Measurements from ENCODE around the gene NFASC. TPM values are rescaled to one million over a fixed set of nuclear protein-coding genes. Genes with fewer than 3 reads are reported as not detected.

The NFASC gene
- total RNA-seq, 4 donors from 2014 or later, result 6.3 to 15.1 (median 11.7) TPM

DNA sequence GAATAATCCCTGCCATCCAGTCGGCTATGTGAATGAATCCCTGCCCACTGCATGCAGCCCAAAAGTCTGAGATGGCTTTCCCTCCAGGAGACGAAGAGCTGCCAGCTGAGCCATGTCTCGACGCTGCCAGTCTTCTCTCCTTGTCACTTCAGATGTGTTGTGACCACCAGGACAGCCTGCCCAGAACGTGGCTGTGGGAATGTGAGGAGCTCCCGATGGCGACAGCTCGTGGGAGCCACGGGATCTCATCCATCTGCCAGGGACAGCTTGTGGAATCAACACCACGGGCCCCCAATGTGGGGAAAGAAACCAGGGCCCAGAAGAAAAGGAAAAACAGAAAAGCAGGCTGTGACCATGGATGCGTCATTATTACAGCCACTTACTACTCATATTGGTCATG, 67.2 kb downstream of the NFASC start:
- no peak for DNase-seq
- Histone ChIP-seq H3K4me1 (peaks cover 0 to 4% (median 0%) of the 10 kb centered on the region in 3 donors), H3K36me3 (no peaks in the 10 kb centered on the region), H3K27me3 (no peaks in the 10 kb centered on the region), H3K4me3 (no peak overlapping the region), H3K9me3 (no peaks in the 10 kb centered on the region), H3K27ac (no peak overlapping the region)
- TF ChIP-seq, protein P1, sequence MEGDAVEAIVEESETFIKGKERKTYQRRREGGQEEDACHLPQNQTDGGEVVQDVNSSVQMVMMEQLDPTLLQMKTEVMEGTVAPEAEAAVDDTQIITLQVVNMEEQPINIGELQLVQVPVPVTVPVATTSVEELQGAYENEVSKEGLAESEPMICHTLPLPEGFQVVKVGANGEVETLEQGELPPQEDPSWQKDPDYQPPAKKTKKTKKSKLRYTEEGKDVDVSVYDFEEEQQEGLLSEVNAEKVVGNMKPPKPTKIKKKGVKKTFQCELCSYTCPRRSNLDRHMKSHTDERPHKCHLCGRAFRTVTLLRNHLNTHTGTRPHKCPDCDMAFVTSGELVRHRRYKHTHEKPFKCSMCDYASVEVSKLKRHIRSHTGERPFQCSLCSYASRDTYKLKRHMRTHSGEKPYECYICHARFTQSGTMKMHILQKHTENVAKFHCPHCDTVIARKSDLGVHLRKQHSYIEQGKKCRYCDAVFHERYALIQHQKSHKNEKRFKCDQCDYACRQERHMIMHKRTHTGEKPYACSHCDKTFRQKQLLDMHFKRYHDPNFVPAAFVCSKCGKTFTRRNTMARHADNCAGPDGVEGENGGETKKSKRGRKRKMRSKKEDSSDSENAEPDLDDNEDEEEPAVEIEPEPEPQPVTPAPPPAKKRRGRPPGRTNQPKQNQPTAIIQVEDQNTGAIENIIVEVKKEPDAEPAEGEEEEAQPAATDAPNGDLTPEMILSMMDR (IDR thresholded peaks at IDR 0.05), result no peak
- no peak for TF ChIP-seq POLR2A (IDR thresholded peaks at IDR 0.05)
- 70 to 82% methylated on average over 7 to 11 of the region's 11 CpGs for WGBS, 2 donors
- intact Hi-C loops (cut with DNase I), result no loop called here

DNA sequence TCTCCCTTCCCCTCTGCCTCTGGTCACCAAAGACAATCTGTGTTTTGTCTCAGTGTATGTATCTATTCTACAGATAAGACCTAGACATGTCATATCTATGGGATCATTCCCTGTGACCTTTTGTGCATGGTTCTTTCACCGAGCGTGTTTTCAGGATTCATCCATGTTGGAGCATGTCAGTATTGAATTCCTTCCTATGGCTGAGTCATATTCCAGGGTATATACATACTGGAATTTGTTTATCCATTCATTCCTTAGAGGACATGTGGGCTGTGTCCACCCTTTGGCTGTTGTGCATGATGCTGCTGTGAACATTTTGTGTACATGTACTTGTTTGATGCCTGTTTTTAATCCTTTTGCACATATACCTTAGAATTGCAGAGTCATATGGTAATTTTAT, 69.9 kb downstream of the NFASC start:
- DNase-seq, result no peak
- no peak overlapping the region for H3K4me3 ChIP-seq
- no peak overlapping the region for H3K27ac ChIP-seq
- peaks cover 0 to 4% (median 0%) of the 10 kb centered on the region in 3 donors for H3K4me1 ChIP-seq
- no peaks in the 10 kb centered on the region for H3K9me3 ChIP-seq
- 39 to 45% methylated on average over 2 of the region's 2 CpGs for WGBS, 2 donors
- H3K27me3 ChIP-seq, result no peaks in the 10 kb centered on the region
- intact Hi-C loops (cut with DNase I), result loop anchor here (5.0 kb wide), 1 partner anchor 133 kb away; no protein-coding TSS in a partner anchor
- H3K36me3 ChIP-seq, result no peaks in the 10 kb centered on the region
- TF ChIP-seq, protein P1 (IDR thresholded peaks at IDR 0.05), result no peak
- no peak for TF ChIP-seq POLR2A (IDR thresholded peaks at IDR 0.05)

DNA sequence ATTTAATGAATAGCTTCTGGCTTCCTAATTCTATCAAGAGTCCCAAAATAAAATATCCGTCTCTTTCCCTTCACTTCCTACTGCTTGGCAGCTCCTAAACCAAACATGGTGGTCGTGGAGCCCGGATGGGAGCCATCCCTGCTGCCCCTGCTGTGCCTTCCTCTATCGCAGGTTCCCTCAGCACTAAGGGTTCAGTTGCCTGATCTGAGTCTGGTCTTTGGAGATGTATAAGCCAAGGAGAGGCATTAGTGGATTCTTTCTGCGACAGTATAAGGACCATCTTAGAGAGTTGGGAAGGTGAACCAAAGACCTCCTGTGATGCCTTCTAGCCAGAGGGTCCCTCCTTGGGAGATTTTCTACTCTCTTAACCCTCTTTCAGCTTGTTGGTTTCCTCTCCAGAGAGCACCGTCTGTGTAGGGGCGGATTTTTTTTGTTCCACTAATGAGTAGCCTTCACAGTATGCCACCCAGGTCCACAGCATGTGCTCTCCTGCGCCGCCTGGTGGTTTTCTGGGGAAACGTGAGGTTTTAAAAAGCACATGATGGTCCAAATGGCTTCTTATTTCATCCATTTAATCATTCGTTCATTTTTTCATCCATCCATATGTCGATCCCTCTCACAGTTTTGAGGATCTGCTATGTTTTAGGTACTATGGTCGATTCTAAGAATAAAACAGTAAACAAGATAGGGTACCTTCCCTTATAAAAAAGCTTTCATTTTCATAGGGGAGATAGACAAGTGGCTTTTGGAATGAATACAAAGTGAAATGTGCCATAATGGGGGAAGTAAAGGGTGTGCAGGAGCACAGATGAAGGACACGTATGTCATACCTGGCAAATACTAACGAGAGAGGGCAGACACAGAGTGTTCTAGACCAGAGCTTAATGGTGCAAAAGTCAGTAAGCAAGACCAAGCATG, 71.0 kb downstream of the NFASC start:
- intact Hi-C loops (cut with DNase I), result loop anchor here (5.0 kb wide), 1 partner anchor 134 kb away; no protein-coding TSS in a partner anchor
- peaks cover 0 to 4% (median 0%) of the 10 kb centered on the region in 3 donors for H3K4me1 ChIP-seq
- DNase-seq, result no peak
- H3K9me3 ChIP-seq, result no peaks in the 10 kb centered on the region
- TF ChIP-seq POLR2A (IDR thresholded peaks at IDR 0.05), result no peak
- TF ChIP-seq, protein P1 (IDR thresholded peaks at IDR 0.05), result peak; percentile 48 to 92 (median 88)
- WGBS, 2 donors, result 33 to 34% methylated on average over 15 of the region's 15 CpGs
- no peaks in the 10 kb centered on the region for H3K27me3 ChIP-seq
- no peak overlapping the region for H3K27ac ChIP-seq
- H3K36me3 ChIP-seq, result peaks cover 0 to 9% (median 0%) of the 10 kb centered on the region in 3 donors
- no peak overlapping the region for H3K4me3 ChIP-seq

DNA sequence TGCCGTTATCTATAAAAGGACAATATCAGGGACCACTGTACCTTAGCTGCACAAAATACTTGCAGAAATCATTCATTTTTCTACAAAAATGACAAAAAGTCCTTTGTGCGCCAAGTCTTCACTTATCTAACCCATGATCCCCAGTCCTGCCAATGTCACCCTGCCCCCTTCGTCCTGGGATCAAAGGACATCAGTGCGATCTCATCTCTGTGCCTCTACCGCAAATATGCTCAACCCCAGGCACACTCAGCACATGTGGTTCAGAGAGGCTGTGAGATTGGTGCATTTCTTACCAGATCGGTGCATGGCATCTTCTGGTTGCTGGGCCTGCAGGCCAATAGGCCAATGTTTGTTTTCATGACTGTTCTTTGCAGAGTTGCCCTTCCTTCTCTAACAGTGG, 72.8 kb downstream of the NFASC start:
- TF ChIP-seq, protein P1 (IDR thresholded peaks at IDR 0.05), result no peak
- no peak for TF ChIP-seq POLR2A (IDR thresholded peaks at IDR 0.05)
- intact Hi-C loops (cut with DNase I), result loop anchor here (5.0 kb wide), 1 partner anchor 136 kb away; no protein-coding TSS in a partner anchor
- Histone ChIP-seq H3K36me3 (peaks cover 0 to 14% (median 0%) of the 10 kb centered on the region in 3 donors), H3K27me3 (no peaks in the 10 kb centered on the region), H3K4me3 (no peak overlapping the region), H3K4me1 (peaks cover 0 to 4% (median 0%) of the 10 kb centered on the region in 3 donors), H3K9me3 (no peaks in the 10 kb centered on the region), H3K27ac (no peak overlapping the region)
- no peak for DNase-seq
- WGBS, 2 donors, result 73 to 84% methylated on average over 5 to 6 of the region's 6 CpGs

DNA sequence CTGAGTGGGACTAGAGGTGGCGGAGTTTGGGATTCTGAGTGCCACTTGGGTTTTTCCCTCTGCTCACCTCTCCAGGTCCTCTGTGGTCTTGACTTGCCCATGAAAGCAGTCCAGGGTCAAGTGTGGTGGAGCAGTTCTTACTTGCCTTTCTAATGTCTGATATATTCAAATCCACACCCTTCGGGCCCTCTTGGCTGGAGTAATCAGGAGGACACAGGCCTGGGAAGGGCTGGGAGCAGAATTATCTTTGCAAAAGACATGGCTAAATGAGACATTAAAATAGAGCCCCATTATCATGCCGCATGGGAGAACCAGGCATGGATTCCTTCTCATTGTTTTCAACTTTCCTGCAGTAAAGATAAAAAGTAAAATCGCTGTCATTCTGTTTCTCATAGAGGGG, 74.0 kb downstream of the NFASC start:
- Histone ChIP-seq H3K27me3 (no peaks in the 10 kb centered on the region), H3K27ac (no peak overlapping the region), H3K4me3 (no peak overlapping the region), H3K36me3 (peaks cover 0 to 14% (median 0%) of the 10 kb centered on the region in 3 donors), H3K9me3 (no peaks in the 10 kb centered on the region), H3K4me1 (peaks cover 0 to 4% (median 0%) of the 10 kb centered on the region in 3 donors)
- 76 to 85% methylated on average over 4 of the region's 4 CpGs for WGBS, 2 donors
- no peak for DNase-seq
- TF ChIP-seq POLR2A (IDR thresholded peaks at IDR 0.05), result no peak
- TF ChIP-seq, protein P1 (IDR thresholded peaks at IDR 0.05), result no peak
- intact Hi-C loops (cut with DNase I), result loop anchor here (5.0 kb wide), 1 partner anchor 137 kb away; no protein-coding TSS in a partner anchor
